ENCODE results near the gene TEN1.
A peak's percentile ranks its signal among the peaks of the same experiment; 100 is the strongest.

DNA sequence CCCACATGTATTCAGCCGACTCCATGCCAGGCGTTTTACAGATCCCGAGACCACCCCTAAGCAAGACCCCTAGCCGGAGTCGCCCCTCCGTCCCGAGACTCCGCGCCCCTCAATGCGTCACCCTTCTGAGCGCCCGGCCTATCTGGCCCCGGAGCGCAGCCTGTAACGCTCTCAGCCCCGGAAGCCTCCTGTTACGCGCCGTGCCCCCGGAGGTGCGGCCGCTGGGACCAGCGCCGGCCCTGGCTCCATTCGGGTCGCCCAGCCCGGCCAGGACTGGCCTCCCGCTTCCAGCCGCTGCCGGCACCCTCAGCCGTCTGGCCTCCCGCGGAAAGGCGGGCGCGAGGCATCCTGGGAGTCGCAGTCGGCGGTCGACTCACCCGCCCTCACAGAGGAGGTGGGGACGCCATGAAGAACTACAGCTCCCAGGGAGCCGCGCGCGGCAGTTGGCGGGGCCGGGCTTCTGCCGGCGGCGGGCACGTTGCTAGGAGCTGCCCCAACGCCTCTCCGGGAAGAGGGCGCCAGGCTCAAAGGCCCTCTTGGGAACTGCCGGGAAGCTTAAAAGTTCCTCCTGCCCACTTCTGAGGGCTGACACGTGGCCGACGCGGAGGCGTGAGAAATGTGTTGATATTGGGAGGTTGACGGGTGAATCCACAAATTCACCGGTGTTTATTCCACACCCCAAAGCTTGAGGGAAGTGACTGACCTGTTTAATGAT, 38.2 kb upstream of the TEN1 start, which contains the start of gene FBF1:
- TF ChIP-seq, protein P1, sequence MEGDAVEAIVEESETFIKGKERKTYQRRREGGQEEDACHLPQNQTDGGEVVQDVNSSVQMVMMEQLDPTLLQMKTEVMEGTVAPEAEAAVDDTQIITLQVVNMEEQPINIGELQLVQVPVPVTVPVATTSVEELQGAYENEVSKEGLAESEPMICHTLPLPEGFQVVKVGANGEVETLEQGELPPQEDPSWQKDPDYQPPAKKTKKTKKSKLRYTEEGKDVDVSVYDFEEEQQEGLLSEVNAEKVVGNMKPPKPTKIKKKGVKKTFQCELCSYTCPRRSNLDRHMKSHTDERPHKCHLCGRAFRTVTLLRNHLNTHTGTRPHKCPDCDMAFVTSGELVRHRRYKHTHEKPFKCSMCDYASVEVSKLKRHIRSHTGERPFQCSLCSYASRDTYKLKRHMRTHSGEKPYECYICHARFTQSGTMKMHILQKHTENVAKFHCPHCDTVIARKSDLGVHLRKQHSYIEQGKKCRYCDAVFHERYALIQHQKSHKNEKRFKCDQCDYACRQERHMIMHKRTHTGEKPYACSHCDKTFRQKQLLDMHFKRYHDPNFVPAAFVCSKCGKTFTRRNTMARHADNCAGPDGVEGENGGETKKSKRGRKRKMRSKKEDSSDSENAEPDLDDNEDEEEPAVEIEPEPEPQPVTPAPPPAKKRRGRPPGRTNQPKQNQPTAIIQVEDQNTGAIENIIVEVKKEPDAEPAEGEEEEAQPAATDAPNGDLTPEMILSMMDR (IDR thresholded peaks at IDR 0.05; ENCODE audit: low read depth, low read length, missing input control): peak; percentile 6
- TF ChIP-seq RAD21 (IDR thresholded peaks at IDR 0.05): peak in 1 of 2 donors; percentile 59
- TF ChIP-seq, protein P2, sequence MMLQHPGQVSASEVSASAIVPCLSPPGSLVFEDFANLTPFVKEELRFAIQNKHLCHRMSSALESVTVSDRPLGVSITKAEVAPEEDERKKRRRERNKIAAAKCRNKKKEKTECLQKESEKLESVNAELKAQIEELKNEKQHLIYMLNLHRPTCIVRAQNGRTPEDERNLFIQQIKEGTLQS (IDR thresholded peaks at IDR 0.05): peak; percentile 19
- TF ChIP-seq JUND (IDR thresholded peaks at IDR 0.05): peak in 1 of 2 donors; percentile 26
- TF ChIP-seq, protein P3, sequence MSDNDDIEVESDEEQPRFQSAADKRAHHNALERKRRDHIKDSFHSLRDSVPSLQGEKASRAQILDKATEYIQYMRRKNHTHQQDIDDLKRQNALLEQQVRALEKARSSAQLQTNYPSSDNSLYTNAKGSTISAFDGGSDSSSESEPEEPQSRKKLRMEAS (IDR thresholded peaks at IDR 0.05): peak; percentile 93
- peak; percentile 5 to 44 for TF ChIP-seq RXRA (IDR thresholded peaks at IDR 0.05)
- TF ChIP-seq YY1 (IDR thresholded peaks at IDR 0.05): peak; percentile 88
- TF ChIP-seq NR2F2 (IDR thresholded peaks at IDR 0.05): no peak
- TF ChIP-seq TAF1 (conservative IDR thresholded peaks at IDR 0.05): no peak
- TF ChIP-seq EGR1 (IDR thresholded peaks at IDR 0.05; ENCODE audit: low read depth in 2 of 2): peak in 1 of 2 donors; percentile 21

Data from liver (tissue), 3 donors.